Muscle of leg (tissue), 16 donors: Measurements from ENCODE around the gene RAPGEF5. TPM values are rescaled to one million over a fixed set of nuclear protein-coding genes. Genes with fewer than 3 reads are reported as not detected.

Experiments
- DNase-seq: peaks from one replicate; pipeline ENCODE4 v3.0.0; 2013
- H3K27ac ChIP-seq: one replicate; pipeline ENCODE4 v1.5.1; 2013; ENCODE audit warnings: mild to moderate bottlenecking, low read length, control low read depth
- H3K27me3 ChIP-seq: one replicate; pipeline ENCODE4 v1.6.1; 2013; ENCODE audit warnings: low read length; ENCODE audit not compliant: control insufficient read depth, insufficient read depth
- H3K36me3 ChIP-seq: one replicate; pipeline ENCODE4 v1.6.1; 2013; ENCODE audit warnings: low read length; ENCODE audit not compliant: control insufficient read depth, insufficient read depth
- H3K4me1 ChIP-seq: one replicate; pipeline ENCODE4 v1.6.1; 2013; ENCODE audit warnings: low read length; ENCODE audit not compliant: control insufficient read depth, insufficient read depth
- H3K4me3 ChIP-seq: one replicate; pipeline ENCODE4 v1.5.1; 2013; ENCODE audit warnings: low read length, control low read depth
- H3K9me3 ChIP-seq: replicated peaks from 2 replicates; pipeline ENCODE4 v1.6.1; 2013; ENCODE audit warnings: low read depth, low read length; ENCODE audit not compliant: control insufficient read depth
- WGBS: methylation state at CpG from one replicate; pipeline ENCODE4 v1.1.5; 2013; ENCODE audit warnings: missing lambda C conversion rate; ENCODE audit not compliant: insufficient coverage; 5-methylcytosine and 5-hydroxymethylcytosine counted together
- long read RNA-seq, 11 donors: transcript quantifications; one replicate each; lab custom pipeline, GENCODE V29; 2026
- polyA plus RNA-seq, 8 donors: library from polyadenylated mRNA; unstranded; fragments of 120-200 nt; gene quantifications; one replicate each; pipeline versions ENCODE4 v1.2.1 to v1.2.3, GENCODE V29; 2013; ENCODE audit warnings: inconsistent platforms in 1 of 8, low replicate concordance in 1 of 8; ENCODE audit not compliant: insufficient read length in 8 of 8, insufficient read depth in 1 of 8
- total RNA-seq: library from RNA; stranded (reverse); fragments of 120-200 nt; gene quantifications from one replicate; pipeline ENCODE4 v1.2.4, GENCODE V29; 2013

RAPGEF5 gene, protein sequence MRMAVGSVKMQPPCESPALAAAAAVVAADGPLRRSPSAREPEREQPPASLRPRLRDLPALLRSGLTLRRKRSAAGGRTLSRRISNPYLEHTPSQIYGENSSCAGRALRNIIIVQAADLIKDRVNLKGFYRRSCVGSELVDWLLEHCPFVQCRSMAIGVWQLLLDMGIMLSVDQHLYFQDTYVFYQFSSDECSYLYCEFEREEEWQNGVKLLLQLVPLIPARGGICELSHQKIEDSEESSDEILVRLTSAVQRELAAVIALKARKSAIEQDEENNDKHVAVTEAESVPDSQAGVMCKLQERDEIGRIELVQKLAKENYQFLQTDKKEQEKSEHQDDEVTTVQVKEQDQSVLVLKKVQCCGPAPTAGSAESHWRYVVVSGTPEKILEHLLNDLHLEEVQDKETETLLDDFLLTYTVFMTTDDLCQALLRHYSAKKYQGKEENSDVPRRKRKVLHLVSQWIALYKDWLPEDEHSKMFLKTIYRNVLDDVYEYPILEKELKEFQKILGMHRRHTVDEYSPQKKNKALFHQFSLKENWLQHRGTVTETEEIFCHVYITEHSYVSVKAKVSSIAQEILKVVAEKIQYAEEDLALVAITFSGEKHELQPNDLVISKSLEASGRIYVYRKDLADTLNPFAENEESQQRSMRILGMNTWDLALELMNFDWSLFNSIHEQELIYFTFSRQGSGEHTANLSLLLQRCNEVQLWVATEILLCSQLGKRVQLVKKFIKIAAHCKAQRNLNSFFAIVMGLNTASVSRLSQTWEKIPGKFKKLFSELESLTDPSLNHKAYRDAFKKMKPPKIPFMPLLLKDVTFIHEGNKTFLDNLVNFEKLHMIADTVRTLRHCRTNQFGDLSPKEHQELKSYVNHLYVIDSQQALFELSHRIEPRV
- total RNA-seq: 21.8 TPM
- 10 to 100 TPM; 11.2 to 17.2 (median 13.2) TPM for polyA plus RNA-seq
- long read RNA-seq, donor 1: 0 reads
- long read RNA-seq, donor 2, partial matches to known transcripts: 0 of 1 reads
- long read RNA-seq, donor 2, other reads (novel, unspliced or antisense): 0 of 1 reads
- long read RNA-seq, donor 3, partial matches to known transcripts: 0 of 1 reads
- long read RNA-seq, donor 3, other reads (novel, unspliced or antisense): 0 of 1 reads
- long read RNA-seq, donor 4: 0 reads
- long read RNA-seq, donor 5: 0 reads
- long read RNA-seq, donor 6: 0 reads
- long read RNA-seq, donor 7: 0 reads
- long read RNA-seq, donor 8: 0 reads
- long read RNA-seq, donor 9: 0 reads
- long read RNA-seq, donor 10: 0 reads
- long read RNA-seq, donor 11: 0 reads

DNA sequence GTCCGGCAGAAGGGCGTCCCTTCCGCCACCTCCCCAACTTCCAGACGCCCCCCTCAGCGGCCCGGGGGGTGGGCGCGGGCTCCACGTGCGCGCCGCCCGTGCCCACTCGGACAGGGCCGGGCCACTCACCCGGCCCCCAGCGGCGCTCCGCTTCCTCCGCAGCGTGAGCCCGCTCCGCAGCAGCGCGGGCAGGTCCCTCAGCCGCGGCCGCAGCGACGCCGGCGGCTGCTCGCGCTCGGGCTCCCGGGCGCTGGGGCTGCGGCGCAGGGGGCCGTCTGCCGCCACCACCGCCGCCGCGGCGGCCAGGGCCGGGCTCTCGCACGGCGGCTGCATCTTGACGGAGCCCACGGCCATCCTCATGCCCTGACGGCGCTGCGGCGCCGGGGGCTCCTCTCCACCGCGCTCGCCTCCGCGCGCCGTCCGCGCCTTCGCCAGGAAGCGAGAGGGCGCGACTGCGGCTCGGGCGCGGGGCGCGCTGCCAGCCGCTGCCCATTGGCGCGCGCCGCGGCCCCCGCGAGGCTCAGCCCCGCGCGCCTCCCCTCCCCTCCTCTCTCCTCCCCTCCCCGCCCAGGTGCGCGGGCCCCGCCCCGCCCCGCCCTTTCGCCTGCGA lies at the start of gene RAPGEF5:
TSS of gene RAPGEF5 (minus strand) at position 454 of the 610 bp plus-strand sequence. CDS start at position 360, 94 bp downstream.
- no peak within 1 kb of the TSS for H3K27ac ChIP-seq
- H3K27me3 ChIP-seq: peaks cover 19% of the 10 kb centered on the region
- no peaks in the 10 kb centered on the region for H3K36me3 ChIP-seq
- WGBS: under 1% methylated on average over 73 of the region's 95 CpGs
- H3K4me1 ChIP-seq: peaks cover 13% of the 10 kb centered on the region
- DNase-seq: peak; percentile 18
- H3K9me3 ChIP-seq: peaks cover 3% of the 10 kb centered on the region
- peak within 1 kb of the TSS; percentile 30 for H3K4me3 ChIP-seq

DNA sequence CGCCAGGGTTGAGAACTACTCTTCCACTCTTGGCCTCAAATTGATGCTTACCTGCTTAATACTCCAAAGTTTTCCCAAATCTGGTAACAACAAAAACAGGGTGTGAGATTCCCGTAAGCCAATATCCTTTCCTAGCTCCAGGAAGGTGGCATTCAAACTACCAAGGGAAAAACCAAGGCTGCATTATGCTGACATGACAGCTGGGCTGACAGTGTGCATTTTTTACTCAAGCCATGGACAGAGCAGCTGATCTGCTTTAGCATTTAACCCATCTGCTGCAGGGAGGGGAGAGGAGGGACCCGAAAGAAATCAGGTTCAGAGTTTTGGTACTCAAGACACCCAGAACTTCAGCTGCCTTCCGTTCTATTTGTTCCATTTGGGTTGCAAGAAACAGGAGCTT lies 49.8 kb upstream of the RAPGEF5 start:
- Histone ChIP-seq H3K27me3 (no peaks in the 10 kb centered on the region), H3K36me3 (no peaks in the 10 kb centered on the region), H3K4me1 (no peaks in the 10 kb centered on the region), H3K4me3 (no peak overlapping the region), H3K27ac (no peak overlapping the region), H3K9me3 (no peaks in the 10 kb centered on the region)
- peak; percentile 16 for DNase-seq
- WGBS: 81% methylated on average over 3 of the region's 4 CpGs

DNA sequence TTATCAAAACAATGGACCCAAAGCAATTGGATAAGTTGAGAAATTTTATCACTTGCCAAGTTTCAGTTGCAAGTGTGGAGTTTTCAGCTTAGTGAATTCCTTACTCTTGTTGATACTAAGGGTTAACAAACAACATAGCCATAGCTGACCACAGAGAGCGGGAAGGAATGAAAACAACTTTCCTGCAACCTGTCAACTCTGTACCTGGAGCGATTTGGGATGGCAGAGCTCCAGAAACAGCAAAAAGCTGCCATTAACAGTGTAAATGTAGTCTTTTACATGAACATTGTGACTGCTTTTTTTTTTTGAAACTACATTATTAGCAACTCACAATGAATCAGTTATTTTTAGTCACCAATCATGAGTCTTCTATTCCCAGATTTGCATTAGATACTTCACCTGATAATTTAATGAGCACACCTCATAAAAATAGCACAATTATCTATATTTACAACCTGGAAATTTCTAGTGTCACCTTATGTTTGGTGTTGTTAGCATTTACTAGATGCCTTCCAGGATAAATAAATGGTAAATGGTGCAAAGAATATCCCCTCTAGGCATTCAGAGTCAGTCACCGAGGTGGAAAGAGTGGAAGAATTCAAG lies 47.6 kb upstream of the RAPGEF5 start:
- no CpG with 5 or more reads among the region's 3 CpGs for WGBS
- no peak for DNase-seq
- no peaks in the 10 kb centered on the region for H3K36me3 ChIP-seq
- H3K4me1 ChIP-seq: no peaks in the 10 kb centered on the region
- H3K9me3 ChIP-seq: no peaks in the 10 kb centered on the region
- no peak overlapping the region for H3K27ac ChIP-seq
- no peak overlapping the region for H3K4me3 ChIP-seq
- no peaks in the 10 kb centered on the region for H3K27me3 ChIP-seq

DNA sequence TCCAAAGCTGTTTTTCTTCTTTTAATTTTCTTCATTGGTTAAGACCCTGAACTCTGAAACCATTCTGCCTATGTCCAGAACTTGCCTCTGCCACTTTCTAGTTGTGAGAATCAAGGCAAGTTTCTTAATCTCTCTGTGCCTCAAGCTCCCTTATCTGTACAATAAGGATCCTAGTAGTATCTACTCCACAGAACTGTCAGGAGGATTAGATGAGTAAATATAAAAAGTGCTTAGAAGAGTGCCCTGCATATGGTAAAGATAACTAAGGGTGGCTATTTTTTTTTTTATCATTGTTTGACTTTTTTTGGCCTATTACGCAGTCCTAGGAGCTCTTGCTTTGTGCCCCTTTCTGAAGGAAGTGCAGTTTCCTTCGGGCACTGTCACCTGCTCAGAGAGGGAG lies 46.4 kb upstream of the RAPGEF5 start:
- no peaks in the 10 kb centered on the region for H3K36me3 ChIP-seq
- no peak for DNase-seq
- 100% methylated on average over 1 of the region's 2 CpGs for WGBS
- no peak overlapping the region for H3K4me3 ChIP-seq
- H3K27ac ChIP-seq: no peak overlapping the region
- no peaks in the 10 kb centered on the region for H3K9me3 ChIP-seq
- no peaks in the 10 kb centered on the region for H3K4me1 ChIP-seq
- H3K27me3 ChIP-seq: no peaks in the 10 kb centered on the region

DNA sequence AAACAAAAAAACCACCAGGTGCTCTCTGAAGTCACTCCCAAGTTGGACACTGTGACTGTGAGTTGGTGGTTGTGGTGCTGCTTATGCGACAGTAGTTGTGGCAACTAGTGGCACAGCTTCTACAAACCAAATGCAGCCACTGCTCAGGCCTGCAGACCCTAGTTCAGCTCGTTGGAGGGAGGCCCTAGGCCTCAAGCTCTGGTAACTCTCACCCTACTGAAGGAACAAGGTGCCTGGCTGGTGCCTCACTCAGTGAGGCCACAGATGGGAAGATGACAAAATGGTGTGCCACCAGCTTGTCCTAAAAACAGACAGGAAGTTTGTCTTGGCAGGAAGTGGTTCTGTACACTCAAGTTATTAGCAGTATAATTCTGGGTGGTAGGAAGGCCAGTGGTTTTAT lies 45.3 kb upstream of the RAPGEF5 start:
- H3K4me1 ChIP-seq: no peaks in the 10 kb centered on the region
- no peaks in the 10 kb centered on the region for H3K27me3 ChIP-seq
- H3K36me3 ChIP-seq: no peaks in the 10 kb centered on the region
- DNase-seq: no peak
- H3K27ac ChIP-seq: no peak overlapping the region
- no peak overlapping the region for H3K4me3 ChIP-seq
- no peaks in the 10 kb centered on the region for H3K9me3 ChIP-seq
- WGBS: 33% methylated on average over 1 of the region's 2 CpGs

DNA sequence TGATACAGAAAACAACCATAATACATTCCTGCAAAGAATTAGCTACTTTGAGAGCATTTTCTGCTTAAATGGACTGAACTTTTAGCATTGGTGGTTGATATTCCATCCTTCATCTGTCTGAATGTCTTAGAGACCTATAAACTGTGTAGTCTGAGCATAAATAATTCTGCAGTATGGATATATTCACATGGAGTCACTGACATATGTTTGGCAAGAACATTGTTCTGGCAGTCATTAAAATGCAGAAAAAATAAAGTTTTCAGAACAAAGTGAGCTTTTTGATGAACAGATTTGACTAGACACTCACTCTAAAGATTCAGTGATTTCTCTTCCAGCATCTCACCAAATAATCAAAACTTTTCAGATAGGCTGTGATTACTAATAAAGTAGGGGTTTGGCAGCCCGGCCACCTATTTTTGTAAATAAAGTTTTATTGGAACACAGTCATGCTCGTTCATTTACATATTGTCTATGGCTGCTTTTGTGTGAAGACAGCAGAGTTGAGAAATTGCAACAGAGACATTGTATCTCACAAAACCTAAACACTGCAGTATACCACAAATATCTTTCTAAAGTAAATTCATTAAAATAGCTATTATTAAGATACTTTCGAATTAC lies 44.1 kb upstream of the RAPGEF5 start:
- Histone ChIP-seq H3K9me3 (no peaks in the 10 kb centered on the region), H3K27me3 (no peaks in the 10 kb centered on the region), H3K4me1 (no peaks in the 10 kb centered on the region), H3K4me3 (no peak overlapping the region), H3K27ac (no peak overlapping the region), H3K36me3 (no peaks in the 10 kb centered on the region)
- no CpG with 5 or more reads among the region's 3 CpGs for WGBS
- no peak for DNase-seq

DNA sequence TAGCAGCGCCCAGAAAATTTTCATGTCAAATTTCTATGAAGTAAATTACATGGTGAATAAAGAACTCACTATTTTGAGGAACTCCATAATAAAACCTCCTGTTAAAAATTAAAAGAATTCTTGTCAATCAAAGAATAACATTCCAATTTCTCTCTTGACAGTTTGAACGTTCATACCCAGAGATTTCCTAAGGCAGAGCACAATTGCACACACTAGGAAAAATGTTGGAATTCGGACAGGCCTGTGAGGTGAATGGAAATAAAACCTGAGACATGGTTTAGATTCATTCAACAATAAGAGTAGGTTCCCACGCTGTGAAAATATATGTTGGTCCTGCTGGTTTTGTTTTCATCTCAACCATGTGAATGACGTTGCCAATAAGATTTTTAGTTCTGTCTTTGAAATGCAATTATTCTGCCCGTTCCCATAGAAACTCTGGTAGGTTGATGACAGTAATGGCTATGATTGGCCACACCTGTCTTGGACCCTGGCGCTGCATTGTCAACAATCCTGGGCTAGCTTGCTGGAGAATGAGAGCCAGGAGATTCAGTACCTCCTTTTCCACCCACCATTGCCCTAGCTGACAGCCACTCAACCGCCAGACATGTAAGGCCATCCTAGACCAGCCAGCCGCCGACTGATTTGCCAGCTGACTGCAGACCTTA lies 43.3 kb upstream of the RAPGEF5 start:
- no peaks in the 10 kb centered on the region for H3K4me1 ChIP-seq
- H3K9me3 ChIP-seq: no peaks in the 10 kb centered on the region
- WGBS: 51% methylated on average over 4 of the region's 10 CpGs
- no peak for DNase-seq
- no peaks in the 10 kb centered on the region for H3K27me3 ChIP-seq
- no peaks in the 10 kb centered on the region for H3K36me3 ChIP-seq
- H3K4me3 ChIP-seq: no peak overlapping the region
- no peak overlapping the region for H3K27ac ChIP-seq

DNA sequence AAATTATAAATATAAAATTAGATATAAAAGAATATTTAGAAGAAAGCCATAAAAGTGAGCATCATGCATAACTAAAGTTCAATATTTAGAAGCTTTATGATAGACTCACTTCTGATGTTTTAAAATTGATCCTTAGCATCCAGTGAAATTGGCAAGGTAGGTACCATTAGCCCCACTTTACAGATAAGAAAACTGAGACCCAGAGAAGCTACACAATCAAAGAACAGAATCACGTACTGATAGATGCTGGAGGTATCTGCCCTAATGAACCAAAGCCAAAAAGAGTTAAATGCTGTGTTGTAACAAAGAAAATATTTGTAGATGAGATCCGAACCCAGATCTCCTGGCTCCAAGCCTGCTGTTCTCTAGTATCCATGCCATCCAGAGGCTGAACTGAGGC lies 42.6 kb upstream of the RAPGEF5 start:
- H3K36me3 ChIP-seq: no peaks in the 10 kb centered on the region
- H3K4me1 ChIP-seq: no peaks in the 10 kb centered on the region
- no peak overlapping the region for H3K4me3 ChIP-seq
- H3K9me3 ChIP-seq: no peaks in the 10 kb centered on the region
- DNase-seq: no peak
- H3K27ac ChIP-seq: no peak overlapping the region
- H3K27me3 ChIP-seq: no peaks in the 10 kb centered on the region
- WGBS: no CpG with 5 or more reads among the region's 2 CpGs

DNA sequence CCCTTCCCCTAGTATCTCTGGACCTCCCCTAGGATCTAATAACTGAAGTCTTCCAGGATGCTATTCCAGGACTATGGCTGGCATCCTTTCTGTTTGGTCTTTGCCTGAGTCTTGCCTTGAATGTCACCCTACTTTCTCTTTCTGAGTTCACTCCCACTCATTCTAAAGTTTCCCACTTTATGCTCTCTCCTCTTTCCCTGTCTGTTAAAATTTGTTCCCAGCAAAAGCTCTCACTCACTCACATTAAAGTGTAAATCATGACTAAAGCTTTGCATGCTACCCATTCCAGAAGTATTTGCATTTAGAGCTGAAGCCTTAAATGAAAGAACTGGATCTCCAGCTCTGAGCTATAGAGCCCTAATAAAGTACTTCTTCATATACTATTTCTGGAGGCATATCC lies 42.1 kb upstream of the RAPGEF5 start:
- H3K27me3 ChIP-seq: no peaks in the 10 kb centered on the region

More for the DNA sequence above, 42.1 kb upstream of the RAPGEF5 start:
- Histone ChIP-seq H3K4me3 (no peak overlapping the region), H3K36me3 (no peaks in the 10 kb centered on the region), H3K9me3 (no peaks in the 10 kb centered on the region), H3K4me1 (no peaks in the 10 kb centered on the region), H3K27ac (no peak overlapping the region)
- DNase-seq: no peak
